ENCODE measurements around the gene PNPLA1.
"Not testable (repeated sequence)": the region's sequence is repeated elsewhere in the genome, so short reads cannot be mapped to it uniquely, and the experiment has no call there.

PNPLA1 gene

GRCh38 chr6:36319436-36319762 is 49.5 kb downstream of the PNPLA1 start:
- no peak for DNase-seq

GRCh38 chr6:36319821-36320220 is 50.0 kb downstream of the PNPLA1 start:
- DNase-seq = no peak

- no peak for DNase-seq
Observed at GRCh38 chr6:36320475-36320874, 50.6 kb downstream of the PNPLA1 start.

GRCh38 chr6:36322591-36322990 is 52.7 kb downstream of the PNPLA1 start:
- DNase-seq = no peak

- no peak for DNase-seq
Observed at GRCh38 chr6:36323062-36323461, 53.2 kb downstream of the PNPLA1 start.

GRCh38 chr6:36324191-36324590 is 54.3 kb downstream of the PNPLA1 start:
- DNase-seq = no peak

- no peak for DNase-seq
Observed at GRCh38 chr6:36324715-36325114, 54.9 kb downstream of the PNPLA1 start.

GRCh38 chr6:36326356-36326995 is 56.6 kb downstream of the PNPLA1 start:
- DNase-seq = no peak

- no peak for DNase-seq
Observed at GRCh38 chr6:36327226-36327918, 57.5 kb downstream of the PNPLA1 start.

- DNase-seq = no peak
Observed at GRCh38 chr6:36327919-36328236, 58.0 kb downstream of the PNPLA1 start.

GRCh38 chr6:36328600-36328999 is 58.7 kb downstream of the PNPLA1 start:
- DNase-seq = no peak

GRCh38 chr6:36329798-36330291 is 60.0 kb downstream of the PNPLA1 start:
- no peak for DNase-seq

- no peak for DNase-seq
Observed at GRCh38 chr6:36330366-36330765, 60.5 kb downstream of the PNPLA1 start.

GRCh38 chr6:36331381-36331780 is 61.5 kb downstream of the PNPLA1 start:
- DNase-seq = no peak

- no peak for DNase-seq
Observed at GRCh38 chr6:36333171-36333895, 63.5 kb downstream of the PNPLA1 start.

- DNase-seq = no peak
Observed at GRCh38 chr6:36333931-36334725, 64.3 kb downstream of the PNPLA1 start.

GRCh38 chr6:36334832-36335459 is 65.1 kb downstream of the PNPLA1 start:
- DNase-seq = no peak

GRCh38 chr6:36335465-36336207 is 65.8 kb downstream of the PNPLA1 start:
- no peak for DNase-seq

- no peak for DNase-seq
Observed at GRCh38 chr6:36336208-36336710, 66.4 kb downstream of the PNPLA1 start.

- no peak for DNase-seq
Observed at GRCh38 chr6:36336779-36337241, 67.0 kb downstream of the PNPLA1 start, which contains the start of gene BNIP5. Gene BNIP5 (minus strand): TSS chr6:36336888. CDS start chr6:36330690, 6,198 bp downstream.

- no peak for DNase-seq
Observed at GRCh38 chr6:36337814-36338213, 68.0 kb downstream of the PNPLA1 start.

- not testable (repeated sequence) for DNase-seq
Observed at GRCh38 chr6:36338223-36338622, 68.4 kb downstream of the PNPLA1 start.

Measured in CD4-positive, alpha-beta T cell treated with Interferon gamma for 1 hour (primary cell).